CD4-positive, alpha-beta T cell (primary cell): Measurements from ENCODE around the gene LIMCH1. TPM values are rescaled to one million over a fixed set of nuclear protein-coding genes. Genes with fewer than 3 reads are reported as not detected.

ENCODE experiments used
- ATAC-seq: fragments of 200-7000 bp; cut with Tn5 transposase; one replicate; pipeline ENCODE4 v1.10.0; 2022; ENCODE audit warnings: mild to moderate bottlenecking; ENCODE audit not compliant: poor library complexity
- CTCF ChIA-PET: fragments of 350-600 bp; sonication (Branson Sonifier 250); formaldehyde crosslinking; loops from one replicate; lab custom pipeline; 2021; ENCODE audit warnings: antibody characterized with exemption, inconsistent platforms; lab: Charles Lee
- POLR2A ChIA-PET: fragments of 350-600 bp; sonication (Branson Sonifier 250); formaldehyde crosslinking; loops from one replicate; lab custom pipeline; 2021; ENCODE audit warnings: antibody characterized with exemption, inconsistent platforms; lab: Charles Lee
- DNase-seq, 14 experiments: peaks; one replicate each; pipeline ENCODE4 v3.0.0-alpha.2; 2013 to 2020; ENCODE audit warnings: mixed read lengths in 2 of 14
- H3K27ac ChIP-seq, 2 donors: one replicate each; pipeline versions ENCODE4 v1.5.1 to v1.7.0; 2013; ENCODE audit warnings: low read length in 2 of 2, low read depth in 1 of 2, mild to moderate bottlenecking in 1 of 2
- H3K27me3 ChIP-seq, 2 experiments: 1 replicate in 1 of 2; 2 replicates in 1 of 2; pipeline versions ENCODE4 v1.6.1 to v1.7.0; 2013; ENCODE audit warnings: low read length in 2 of 2, control low read depth in 1 of 2, mild to moderate bottlenecking in 1 of 2, moderate library complexity in 1 of 2; ENCODE audit not compliant: insufficient read depth in 2 of 2, control insufficient read depth in 1 of 2
- H3K36me3 ChIP-seq: one replicate; pipeline ENCODE4 v1.6.1; 2013; ENCODE audit warnings: low read length, control low read depth; ENCODE audit not compliant: insufficient read depth
- H3K4me1 ChIP-seq: one replicate; pipeline ENCODE4 v1.6.1; 2013; ENCODE audit warnings: low read length, control low read depth; ENCODE audit not compliant: insufficient read depth
- H3K4me3 ChIP-seq: one replicate; pipeline ENCODE4 v1.5.1; 2013; ENCODE audit warnings: mild to moderate bottlenecking, low read length, moderate library complexity
- H3K9me3 ChIP-seq, 2 experiments: 1 replicate in 1 of 2; 2 replicates in 1 of 2; pipeline versions ENCODE4 v1.6.1 to v1.7.0; 2013; ENCODE audit warnings: low read length in 2 of 2, mild to moderate bottlenecking in 2 of 2, control low read depth in 1 of 2, moderate library complexity in 1 of 2; ENCODE audit not compliant: control insufficient read depth in 1 of 2, insufficient read depth in 1 of 2
- H3K27ac Mint-ChIP-seq: one replicate; pipeline ENCODE4 v1.8.0; 2020; ENCODE audit warnings: mixed read lengths
- H3K27me3 Mint-ChIP-seq: one replicate; pipeline ENCODE4 v1.8.0; 2021; ENCODE audit warnings: mixed read lengths
- H3K36me3 Mint-ChIP-seq: one replicate; pipeline ENCODE4 v1.8.0; 2021; ENCODE audit warnings: low read depth, mixed read lengths
- H3K4me1 Mint-ChIP-seq: one replicate; pipeline ENCODE4 v1.8.0; 2021; ENCODE audit warnings: low read depth, mixed read lengths
- H3K4me3 Mint-ChIP-seq: one replicate; pipeline ENCODE4 v1.8.0; 2020; ENCODE audit warnings: mild to moderate bottlenecking, mixed read lengths
- H3K9me3 Mint-ChIP-seq: one replicate; pipeline ENCODE4 v1.8.0; 2020; ENCODE audit warnings: mixed read lengths
- intact Hi-C, 2 experiments: fragments of 100-400 bp; cut with DNase I in 1 of 2; cut with micrococcal nuclease in 1 of 2; formaldehyde crosslinking; loops; one replicate each; pipeline versions ENCODE4 v1.15.1 to v1.9.0; 2023 to 2025; cut with DNase I, micrococcal nuclease
- total RNA-seq, 174 experiments: library from RNA in 2 of 174; stranded (reverse) in 2 of 174; gene quantifications; one replicate each; pipeline ENCODE4 v1.2.3 and lab custom pipeline; 2021 to 2026
- TF ChIP-seq, protein P1 (sequence below): fragments of 200-600 bp; IDR thresholded peaks from one replicate; pipeline ENCODE4 v1.8.0; 2022; ENCODE audit warnings: antibody characterized with exemption, mild to moderate bottlenecking

LIMCH1 gene
- total RNA-seq, 2 experiments from 2014 or later, result not detected

DNA sequence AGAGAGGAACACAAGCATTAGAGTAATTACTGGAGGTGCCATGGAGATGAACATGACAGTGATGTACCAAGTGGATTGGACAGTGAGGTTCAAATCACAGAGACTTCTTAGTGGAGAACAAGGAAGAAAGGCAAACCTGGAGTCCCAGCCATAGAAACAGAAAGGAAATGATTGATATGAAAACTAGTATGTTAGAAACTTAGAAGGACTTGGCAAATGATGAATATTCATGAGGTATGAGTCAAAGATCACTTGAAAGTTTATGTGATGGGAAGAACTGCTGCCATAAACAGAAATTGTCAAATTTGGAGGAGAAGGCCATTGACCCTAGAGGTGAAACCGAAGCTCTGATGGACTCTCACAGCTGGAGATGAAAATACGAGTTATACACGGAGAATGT lies 122.4 kb downstream of the LIMCH1 start:
- H3K4me3 ChIP-seq, result no peak overlapping the region
- Mint-ChIP-seq H3K4me1 (no peaks in the 10 kb centered on the region), H3K27ac (no peak overlapping the region), H3K9me3 (no peaks in the 10 kb centered on the region), H3K36me3 (no peaks in the 10 kb centered on the region), H3K4me3 (no peak overlapping the region), H3K27me3 (peaks cover 21% of the 10 kb centered on the region)
- H3K36me3 ChIP-seq, result no peaks in the 10 kb centered on the region
- no peaks in the 10 kb centered on the region for H3K4me1 ChIP-seq
- TF ChIP-seq, protein P1, sequence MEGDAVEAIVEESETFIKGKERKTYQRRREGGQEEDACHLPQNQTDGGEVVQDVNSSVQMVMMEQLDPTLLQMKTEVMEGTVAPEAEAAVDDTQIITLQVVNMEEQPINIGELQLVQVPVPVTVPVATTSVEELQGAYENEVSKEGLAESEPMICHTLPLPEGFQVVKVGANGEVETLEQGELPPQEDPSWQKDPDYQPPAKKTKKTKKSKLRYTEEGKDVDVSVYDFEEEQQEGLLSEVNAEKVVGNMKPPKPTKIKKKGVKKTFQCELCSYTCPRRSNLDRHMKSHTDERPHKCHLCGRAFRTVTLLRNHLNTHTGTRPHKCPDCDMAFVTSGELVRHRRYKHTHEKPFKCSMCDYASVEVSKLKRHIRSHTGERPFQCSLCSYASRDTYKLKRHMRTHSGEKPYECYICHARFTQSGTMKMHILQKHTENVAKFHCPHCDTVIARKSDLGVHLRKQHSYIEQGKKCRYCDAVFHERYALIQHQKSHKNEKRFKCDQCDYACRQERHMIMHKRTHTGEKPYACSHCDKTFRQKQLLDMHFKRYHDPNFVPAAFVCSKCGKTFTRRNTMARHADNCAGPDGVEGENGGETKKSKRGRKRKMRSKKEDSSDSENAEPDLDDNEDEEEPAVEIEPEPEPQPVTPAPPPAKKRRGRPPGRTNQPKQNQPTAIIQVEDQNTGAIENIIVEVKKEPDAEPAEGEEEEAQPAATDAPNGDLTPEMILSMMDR, result no peak
- ATAC-seq (no peak), DNase-seq (no peak)
- H3K9me3 ChIP-seq, result no peaks in the 10 kb centered on the region
- H3K27me3 ChIP-seq, result peaks cover 0 to 5% of the 10 kb centered on the region in 2 experiments
- CTCF ChIA-PET, result no interaction called here
- no peak overlapping the region for H3K27ac ChIP-seq
- POLR2A ChIA-PET, result no interaction called here
- intact Hi-C loops, result loop anchor here in 1 of 2 experiments (2.0 kb wide), 1 partner anchor 380 kb away; no protein-coding TSS in a partner anchor

DNA sequence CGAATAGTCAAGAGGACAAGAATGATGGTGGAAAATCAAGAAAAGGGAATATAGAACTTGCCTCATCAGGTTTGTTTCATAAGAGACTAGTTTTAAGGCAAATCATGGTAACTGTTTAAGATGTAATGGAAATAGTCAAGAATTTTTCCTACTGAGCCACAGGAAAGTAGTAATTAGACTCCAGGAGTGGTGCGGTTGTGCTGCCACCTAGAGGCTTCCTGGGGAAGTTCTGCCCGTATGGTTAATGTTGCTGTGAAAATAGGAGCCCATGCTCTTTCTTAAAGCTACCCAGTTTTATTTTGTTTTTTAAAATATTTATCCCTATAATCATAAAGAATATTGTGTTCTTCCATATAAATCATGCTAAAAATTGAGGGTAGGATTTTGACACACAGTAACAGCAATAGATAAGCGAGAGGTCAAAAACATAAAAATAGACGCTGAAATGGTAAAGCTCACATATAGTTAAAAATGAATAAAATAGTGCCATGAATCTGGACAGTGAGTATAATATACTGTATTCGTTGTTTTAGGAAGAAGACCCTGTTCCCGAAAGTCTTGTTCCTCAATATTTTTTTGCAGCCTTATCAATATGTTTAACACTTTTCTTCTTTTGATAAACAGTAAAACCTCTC lies 123.6 kb downstream of the LIMCH1 start:
- intact Hi-C loops, result loop anchor here (2.0 kb wide), 1 partner anchor 381 kb away; no protein-coding TSS in a partner anchor
- H3K9me3 ChIP-seq, result no peaks in the 10 kb centered on the region
- ChIA-PET POLR2A (no interaction called here), CTCF (interaction anchor here (1.4 kb wide), 1 partner anchor 380 kb away, joined by 3 read pairs; no protein-coding TSS in a partner anchor)
- H3K27me3 ChIP-seq, result peaks cover 0 to 5% of the 10 kb centered on the region in 2 experiments
- Mint-ChIP-seq H3K27ac (no peak overlapping the region), H3K36me3 (no peaks in the 10 kb centered on the region), H3K4me3 (no peak overlapping the region), H3K27me3 (peaks cover 21% of the 10 kb centered on the region), H3K4me1 (no peaks in the 10 kb centered on the region), H3K9me3 (no peaks in the 10 kb centered on the region)
- H3K27ac ChIP-seq, result no peak overlapping the region
- TF ChIP-seq, protein P1, result peak; percentile 83
- ATAC-seq (no peak), DNase-seq (peak in 10 of 14 experiments; percentile 1 to 44 (median 13))
- no peaks in the 10 kb centered on the region for H3K4me1 ChIP-seq
- no peak overlapping the region for H3K4me3 ChIP-seq
- no peaks in the 10 kb centered on the region for H3K36me3 ChIP-seq

DNA sequence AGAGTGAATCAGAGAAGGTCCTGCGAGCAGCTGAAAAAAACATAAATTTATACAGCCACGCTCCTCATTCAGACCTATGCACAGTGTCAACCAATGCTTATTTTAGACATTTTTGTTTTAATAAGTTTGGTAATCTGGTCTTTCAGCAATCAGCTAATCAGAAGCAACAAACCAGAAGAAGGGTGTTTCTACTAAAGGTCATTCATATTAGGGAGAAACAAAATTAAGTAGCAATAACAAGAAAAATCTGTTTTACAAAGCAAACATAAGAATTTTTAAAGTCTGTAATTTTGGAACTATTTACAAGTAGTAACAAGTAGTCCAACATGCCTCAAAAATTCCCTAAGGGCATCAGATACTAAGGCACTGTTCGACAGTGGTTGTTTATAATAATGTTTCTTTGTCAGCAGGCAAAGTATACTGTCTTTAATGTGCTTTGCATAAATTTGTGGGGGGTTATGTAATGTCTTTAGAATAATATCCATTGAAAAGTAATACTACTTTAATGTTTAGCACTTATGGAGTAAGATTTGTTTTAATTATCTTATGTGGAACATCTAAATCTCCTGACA lies 127.8 kb downstream of the LIMCH1 start:
- intact Hi-C loops, result no loop called here

More for the DNA sequence above, 127.8 kb downstream of the LIMCH1 start:
- no peak overlapping the region for H3K4me3 Mint-ChIP-seq
- H3K27ac ChIP-seq, result no peak overlapping the region
- no peaks in the 10 kb centered on the region for H3K9me3 Mint-ChIP-seq
- H3K9me3 ChIP-seq, result no peaks in the 10 kb centered on the region
- POLR2A ChIA-PET, result no interaction called here
- no peak for DNase-seq
- peaks cover 0 to 5% of the 10 kb centered on the region in 2 experiments for H3K27me3 ChIP-seq
- ATAC-seq, result no peak
- no peaks in the 10 kb centered on the region for H3K4me1 Mint-ChIP-seq
- no peaks in the 10 kb centered on the region for H3K36me3 ChIP-seq
- TF ChIP-seq, protein P1, result no peak
- H3K4me1 ChIP-seq, result no peaks in the 10 kb centered on the region
- peaks cover 20% of the 10 kb centered on the region for H3K27me3 Mint-ChIP-seq
- H3K4me3 ChIP-seq, result no peak overlapping the region
- no peaks in the 10 kb centered on the region for H3K36me3 Mint-ChIP-seq
- CTCF ChIA-PET, result no interaction called here
- H3K27ac Mint-ChIP-seq, result no peak overlapping the region
